HUDEP-2 (cell line): ENCODE data around the gene MAGEC3.

Experiments
- DNase-seq, 76 experiments: peaks; one replicate each; lab custom pipeline; 2025; ENCODE audit not compliant: unreplicated experiment in 76 of 76; lab: John Stamatoyannopoulos, UW

The MAGEC3 gene

DNA sequence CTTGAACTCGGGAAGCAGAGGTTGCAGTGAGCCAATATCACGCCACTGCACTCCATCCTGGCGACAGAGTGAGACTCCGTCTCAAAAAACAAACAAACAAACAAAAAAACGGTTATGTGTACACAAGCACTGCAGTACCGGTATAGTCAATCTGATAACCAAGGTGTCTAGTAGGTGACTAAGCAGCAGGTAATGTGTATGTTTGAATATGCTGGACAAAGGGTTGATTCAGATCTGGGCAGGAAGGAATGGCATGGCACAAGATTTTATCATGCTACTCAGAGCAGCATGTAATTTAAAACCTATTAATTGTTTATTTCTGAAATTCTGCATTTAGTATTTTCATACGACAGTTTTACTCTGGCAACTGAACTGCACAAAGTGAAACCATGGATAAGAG lies 107.3 kb downstream of the MAGEC3 start:
- DNase-seq = no peak

DNA sequence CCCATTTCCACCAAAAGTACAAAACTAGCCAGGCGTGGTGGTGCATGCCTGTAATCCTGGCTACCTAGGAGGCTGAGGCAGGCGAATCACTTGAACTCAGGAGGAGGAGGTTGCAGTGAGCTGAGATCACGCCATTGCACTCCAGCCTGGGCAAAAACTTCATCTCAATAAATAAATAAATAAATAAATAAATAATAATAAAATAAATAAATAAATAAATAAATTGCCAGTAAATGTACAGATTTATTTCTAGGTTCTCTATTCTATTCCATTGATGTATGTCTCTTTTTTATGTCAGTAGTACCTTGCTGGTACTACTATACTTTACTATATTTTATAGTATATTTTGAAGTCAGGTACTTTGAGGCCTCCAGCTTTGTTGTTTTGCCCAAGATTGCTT lies 109.2 kb downstream of the MAGEC3 start:
- no peak for DNase-seq
